Peyer's patch (tissue), 4 donors: ENCODE data around the gene SLC6A6.

Source experiments
- POLR2A ChIP-seq, 2 donors: fragments of 450-650 bp; IDR thresholded peaks; one replicate each; pipeline ENCODE4 v1.5.1; 2017; ENCODE audit warnings: antibody characterized with exemption in 2 of 2, mild to moderate bottlenecking in 2 of 2, moderate library complexity in 2 of 2
- TF ChIP-seq, protein P1 (sequence below), 6 experiments: fragments of 450-650 bp in 4 of 6; fragments of 200-600 bp in 2 of 6; sonication (generic) in 1 of 6; IDR thresholded peaks; one replicate each; pipeline ENCODE4 v1.5.1; 2017 to 2019; ENCODE audit warnings: antibody characterized with exemption in 6 of 6, mild to moderate bottlenecking in 3 of 6, moderate library complexity in 1 of 6

DNA sequence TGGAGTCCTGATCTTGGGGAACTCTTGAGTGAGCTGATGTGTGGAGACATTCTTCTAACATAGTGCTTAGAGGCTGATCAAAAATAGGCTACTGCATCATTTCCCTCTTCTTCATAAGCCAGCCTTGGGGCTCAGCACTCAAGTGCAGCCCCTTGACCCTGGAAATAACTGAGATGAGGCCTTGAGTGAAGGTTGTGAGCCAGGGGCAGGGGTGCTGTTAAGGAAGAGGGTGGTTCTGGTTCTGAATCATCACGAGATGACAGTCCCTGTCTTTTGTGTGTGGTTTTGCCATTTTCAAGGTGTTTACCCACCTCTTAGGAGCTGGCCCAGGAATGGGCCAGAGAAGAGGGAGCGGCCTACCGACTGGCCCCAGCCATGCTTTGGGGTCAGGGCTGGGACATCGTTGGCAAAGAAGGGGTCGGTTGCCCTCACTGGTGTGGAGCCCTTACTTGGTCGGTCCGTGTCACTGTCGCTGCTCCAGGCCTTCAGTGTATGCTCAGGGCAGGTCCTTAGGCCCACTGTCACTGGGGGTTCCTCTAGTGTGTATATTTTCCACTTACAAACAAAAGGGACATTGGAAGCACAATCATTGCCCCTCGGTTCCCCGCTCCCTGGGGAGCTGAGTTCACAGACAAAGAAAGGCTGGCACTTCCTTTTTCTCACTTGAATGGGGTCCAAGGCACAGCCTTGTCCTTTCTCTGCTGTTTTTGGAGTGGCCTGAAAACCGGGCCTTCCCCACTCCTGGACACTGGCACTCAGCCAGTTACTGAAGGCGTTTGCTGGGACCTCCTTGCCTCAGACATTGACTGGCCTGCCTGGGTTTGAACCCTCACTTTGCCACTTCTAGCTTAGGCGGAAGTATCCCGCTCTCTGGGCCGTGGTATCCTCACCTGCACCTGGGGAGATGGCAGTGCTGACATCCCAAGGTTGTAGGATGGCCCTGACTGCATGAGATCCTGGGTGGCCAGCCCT, 46.6 kb downstream of the SLC6A6 start:
- TF ChIP-seq, protein P1, sequence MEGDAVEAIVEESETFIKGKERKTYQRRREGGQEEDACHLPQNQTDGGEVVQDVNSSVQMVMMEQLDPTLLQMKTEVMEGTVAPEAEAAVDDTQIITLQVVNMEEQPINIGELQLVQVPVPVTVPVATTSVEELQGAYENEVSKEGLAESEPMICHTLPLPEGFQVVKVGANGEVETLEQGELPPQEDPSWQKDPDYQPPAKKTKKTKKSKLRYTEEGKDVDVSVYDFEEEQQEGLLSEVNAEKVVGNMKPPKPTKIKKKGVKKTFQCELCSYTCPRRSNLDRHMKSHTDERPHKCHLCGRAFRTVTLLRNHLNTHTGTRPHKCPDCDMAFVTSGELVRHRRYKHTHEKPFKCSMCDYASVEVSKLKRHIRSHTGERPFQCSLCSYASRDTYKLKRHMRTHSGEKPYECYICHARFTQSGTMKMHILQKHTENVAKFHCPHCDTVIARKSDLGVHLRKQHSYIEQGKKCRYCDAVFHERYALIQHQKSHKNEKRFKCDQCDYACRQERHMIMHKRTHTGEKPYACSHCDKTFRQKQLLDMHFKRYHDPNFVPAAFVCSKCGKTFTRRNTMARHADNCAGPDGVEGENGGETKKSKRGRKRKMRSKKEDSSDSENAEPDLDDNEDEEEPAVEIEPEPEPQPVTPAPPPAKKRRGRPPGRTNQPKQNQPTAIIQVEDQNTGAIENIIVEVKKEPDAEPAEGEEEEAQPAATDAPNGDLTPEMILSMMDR (IDR thresholded peaks at IDR 0.05), result no peak
- TF ChIP-seq POLR2A (IDR thresholded peaks at IDR 0.05), result no peak
